Measurements from ENCODE around the gene AFF2.

GRCh38 chrX:148634591-148634990, 134.2 kb downstream of the AFF2 start:
- no peak for TF ChIP-seq POLR2A (IDR thresholded peaks at IDR 0.05; ENCODE audit: low read depth, low read length)
- no peak for TF ChIP-seq TAF1 (IDR thresholded peaks at IDR 0.05; ENCODE audit: borderline replicate concordance, low read depth, low read length)

Data from GM12892 (cell line).